OCI-LY3 (cell line): Measurements from ENCODE around the gene SAV1.
"Not testable (repeated sequence)": the region's sequence is repeated elsewhere in the genome, so short reads cannot be mapped to it uniquely, and the experiment has no call there.

ENCODE experiments used
- EZH2phosphoT487 ChIP-seq: fragments of 200-600 bp; shearing (Covaris generic); IDR thresholded peaks from 2 replicates; pipeline ENCODE4 v1.6.1; 2018; ENCODE audit warnings: antibody characterized with exemption, mixed run types, low read depth
- TF ChIP-seq, protein P1 (sequence below): fragments of 200-600, 300-600 bp; sonication (generic); IDR thresholded peaks from 2 replicates; pipeline ENCODE4 v1.5.1; 2014; ENCODE audit warnings: antibody characterized with exemption, low read length, low read depth

DNA sequence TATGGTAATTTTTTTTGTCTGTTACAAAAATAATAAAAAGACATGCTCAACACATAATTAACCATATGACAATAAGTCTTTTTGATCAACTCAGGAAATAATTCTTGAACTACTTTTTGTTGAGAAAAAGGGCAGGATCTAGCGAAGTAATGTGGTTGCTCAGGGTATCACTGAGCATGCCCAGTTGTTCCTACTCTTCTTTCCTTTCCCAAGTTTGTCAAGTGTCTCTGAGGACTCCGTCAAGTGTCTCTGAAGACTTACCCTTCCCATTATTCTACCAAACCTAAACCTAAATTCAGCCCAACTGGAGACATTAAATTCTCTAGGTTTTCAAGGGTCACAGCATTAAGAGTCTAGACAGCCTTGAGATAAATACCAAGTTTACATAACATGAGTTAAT, 3.5 kb downstream of the SAV1 start:
- TF ChIP-seq, protein P1, sequence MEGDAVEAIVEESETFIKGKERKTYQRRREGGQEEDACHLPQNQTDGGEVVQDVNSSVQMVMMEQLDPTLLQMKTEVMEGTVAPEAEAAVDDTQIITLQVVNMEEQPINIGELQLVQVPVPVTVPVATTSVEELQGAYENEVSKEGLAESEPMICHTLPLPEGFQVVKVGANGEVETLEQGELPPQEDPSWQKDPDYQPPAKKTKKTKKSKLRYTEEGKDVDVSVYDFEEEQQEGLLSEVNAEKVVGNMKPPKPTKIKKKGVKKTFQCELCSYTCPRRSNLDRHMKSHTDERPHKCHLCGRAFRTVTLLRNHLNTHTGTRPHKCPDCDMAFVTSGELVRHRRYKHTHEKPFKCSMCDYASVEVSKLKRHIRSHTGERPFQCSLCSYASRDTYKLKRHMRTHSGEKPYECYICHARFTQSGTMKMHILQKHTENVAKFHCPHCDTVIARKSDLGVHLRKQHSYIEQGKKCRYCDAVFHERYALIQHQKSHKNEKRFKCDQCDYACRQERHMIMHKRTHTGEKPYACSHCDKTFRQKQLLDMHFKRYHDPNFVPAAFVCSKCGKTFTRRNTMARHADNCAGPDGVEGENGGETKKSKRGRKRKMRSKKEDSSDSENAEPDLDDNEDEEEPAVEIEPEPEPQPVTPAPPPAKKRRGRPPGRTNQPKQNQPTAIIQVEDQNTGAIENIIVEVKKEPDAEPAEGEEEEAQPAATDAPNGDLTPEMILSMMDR, result not testable (repeated sequence)
- not testable (repeated sequence) for TF ChIP-seq EZH2phosphoT487
